SU-DHL-6 (cell line): ENCODE measurements around the gene ANKRD39.

ENCODE experiments used
- EZH2phosphoT487 ChIP-seq: fragments of 200-600 bp; sonication (generic), shearing (Covaris generic); conservative IDR thresholded peaks from 2 replicates; pipeline ENCODE4 v1.6.1; 2018; ENCODE audit warnings: mild to moderate bottlenecking, antibody characterized with exemption, low read length, moderate library complexity, mixed read lengths
- TF ChIP-seq, protein P1 (sequence below): fragments of 200-600 bp; sonication (generic); IDR thresholded peaks from one replicate; pipeline ENCODE4 v1.5.1; 2017; ENCODE audit warnings: antibody characterized with exemption, mild to moderate bottlenecking, low read length, moderate library complexity; ENCODE audit not compliant: insufficient read depth, poor library complexity, severe bottlenecking

DNA sequence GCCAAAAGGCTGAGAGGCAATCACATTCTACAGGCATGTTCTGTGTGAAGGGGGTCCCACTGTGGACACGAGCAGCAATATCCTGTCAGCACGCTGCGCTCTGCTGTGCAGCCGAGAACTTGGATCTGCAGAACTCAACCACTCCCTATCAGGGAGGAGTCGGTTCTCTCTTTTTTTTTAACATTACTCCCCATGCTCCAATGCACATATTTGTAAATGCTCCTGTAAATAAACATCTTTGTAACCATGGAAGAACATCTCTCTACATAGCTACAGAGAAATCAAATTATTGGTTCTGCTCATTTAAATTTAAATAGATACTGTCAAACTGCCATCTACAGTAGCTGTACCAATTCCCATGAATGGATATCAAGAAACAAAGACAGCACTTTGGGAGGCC, 11.0 kb downstream of the ANKRD39 start:
- TF ChIP-seq, protein P1, sequence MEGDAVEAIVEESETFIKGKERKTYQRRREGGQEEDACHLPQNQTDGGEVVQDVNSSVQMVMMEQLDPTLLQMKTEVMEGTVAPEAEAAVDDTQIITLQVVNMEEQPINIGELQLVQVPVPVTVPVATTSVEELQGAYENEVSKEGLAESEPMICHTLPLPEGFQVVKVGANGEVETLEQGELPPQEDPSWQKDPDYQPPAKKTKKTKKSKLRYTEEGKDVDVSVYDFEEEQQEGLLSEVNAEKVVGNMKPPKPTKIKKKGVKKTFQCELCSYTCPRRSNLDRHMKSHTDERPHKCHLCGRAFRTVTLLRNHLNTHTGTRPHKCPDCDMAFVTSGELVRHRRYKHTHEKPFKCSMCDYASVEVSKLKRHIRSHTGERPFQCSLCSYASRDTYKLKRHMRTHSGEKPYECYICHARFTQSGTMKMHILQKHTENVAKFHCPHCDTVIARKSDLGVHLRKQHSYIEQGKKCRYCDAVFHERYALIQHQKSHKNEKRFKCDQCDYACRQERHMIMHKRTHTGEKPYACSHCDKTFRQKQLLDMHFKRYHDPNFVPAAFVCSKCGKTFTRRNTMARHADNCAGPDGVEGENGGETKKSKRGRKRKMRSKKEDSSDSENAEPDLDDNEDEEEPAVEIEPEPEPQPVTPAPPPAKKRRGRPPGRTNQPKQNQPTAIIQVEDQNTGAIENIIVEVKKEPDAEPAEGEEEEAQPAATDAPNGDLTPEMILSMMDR, result no peak
- no peak for TF ChIP-seq EZH2phosphoT487
